ENCODE results near the gene DNAJC1.

DNA sequence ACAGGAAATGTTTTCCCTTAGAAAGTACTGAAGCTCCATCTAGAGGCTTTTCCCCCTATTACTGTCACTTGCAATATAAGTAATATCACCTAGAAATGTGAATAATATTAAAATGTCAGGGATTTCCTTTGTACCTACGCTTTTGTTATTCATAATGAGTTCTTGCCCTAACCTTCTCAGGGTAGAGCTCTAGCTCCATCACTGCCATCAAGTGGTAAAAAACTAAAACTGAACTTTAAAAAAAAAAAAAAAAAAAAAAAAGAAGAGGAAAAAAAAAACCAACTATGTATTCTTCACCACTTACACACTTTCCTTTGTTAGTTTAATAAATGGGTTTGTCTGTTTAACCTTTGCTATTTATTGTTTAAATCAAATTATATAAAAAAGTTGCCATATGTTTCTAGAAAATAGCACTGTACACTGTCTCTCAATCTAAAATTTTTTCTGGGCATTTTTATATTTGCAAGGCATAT, 49.9 kb downstream of the DNAJC1 start:
- peak in 1 of 3 experiments; percentile 32 for TF ChIP-seq CTCF (IDR thresholded peaks at IDR 0.05)
- TF ChIP-seq POLR2A (IDR thresholded peaks at IDR 0.05): no peak
